Activated CD4-positive, alpha-beta T cell treated with anti-CD3 and anti-CD28 coated beads, Interleukin-10, Interleukin-2, amounts not matched to agents 100 ng/mL and 50 ng/mL, durations not matched to agents 16 hours and 8 hours (primary cell): ENCODE results near the gene LMNTD2.

Source experiments
- DNase-seq: peaks from one replicate; pipeline ENCODE4 v3.0.0-alpha.2; 2020

The LMNTD2 gene, protein sequence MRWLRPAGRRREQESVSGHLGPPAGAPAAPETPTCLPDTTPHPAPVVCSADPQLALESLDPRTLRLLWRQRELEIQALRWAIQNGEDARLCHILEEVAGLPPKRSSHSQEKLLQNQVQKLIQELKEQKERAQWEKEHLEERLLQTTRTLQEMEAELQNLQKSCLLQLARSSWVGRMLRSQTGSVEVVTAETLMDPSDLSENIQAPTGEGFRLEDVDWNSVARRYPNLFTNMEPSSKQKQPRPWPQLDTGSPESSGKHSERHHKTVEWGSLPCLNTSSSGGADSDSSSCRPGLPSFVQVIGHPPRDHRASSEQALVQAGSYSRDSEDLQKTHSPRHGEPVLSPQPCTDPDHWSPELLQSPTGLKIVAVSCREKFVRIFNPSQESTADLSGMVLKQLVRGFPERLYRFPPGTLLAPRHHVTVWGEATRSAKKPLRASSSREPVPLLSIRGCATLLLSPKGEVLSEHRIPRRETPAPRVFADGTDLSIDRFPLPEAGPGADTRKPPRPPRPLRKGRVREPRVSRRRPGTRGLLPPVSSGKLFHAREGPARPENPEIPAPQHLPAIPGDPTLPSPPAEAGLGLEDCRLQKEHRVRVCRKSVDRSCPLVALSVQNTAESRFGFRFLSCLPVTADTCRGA

GRCh38 chr11:560305-561147 is at the start of gene LMNTD2, which contains the start of gene RASSF7:
TSS of gene LMNTD2 (minus strand) at chr11:560738. CDS start at chr11:560716, 22 bp downstream.
TSS of gene RASSF7 (plus strand) at chr11:560970. CDS start at chr11:561769, 799 bp downstream.
- DNase-seq = peak; percentile 96

- no peak for DNase-seq
Observed at GRCh38 chr11:609341-609811, 48.8 kb upstream of the LMNTD2 start.

GRCh38 chr11:608791-609251 is 48.3 kb upstream of the LMNTD2 start:
- no peak for DNase-seq

DNA sequence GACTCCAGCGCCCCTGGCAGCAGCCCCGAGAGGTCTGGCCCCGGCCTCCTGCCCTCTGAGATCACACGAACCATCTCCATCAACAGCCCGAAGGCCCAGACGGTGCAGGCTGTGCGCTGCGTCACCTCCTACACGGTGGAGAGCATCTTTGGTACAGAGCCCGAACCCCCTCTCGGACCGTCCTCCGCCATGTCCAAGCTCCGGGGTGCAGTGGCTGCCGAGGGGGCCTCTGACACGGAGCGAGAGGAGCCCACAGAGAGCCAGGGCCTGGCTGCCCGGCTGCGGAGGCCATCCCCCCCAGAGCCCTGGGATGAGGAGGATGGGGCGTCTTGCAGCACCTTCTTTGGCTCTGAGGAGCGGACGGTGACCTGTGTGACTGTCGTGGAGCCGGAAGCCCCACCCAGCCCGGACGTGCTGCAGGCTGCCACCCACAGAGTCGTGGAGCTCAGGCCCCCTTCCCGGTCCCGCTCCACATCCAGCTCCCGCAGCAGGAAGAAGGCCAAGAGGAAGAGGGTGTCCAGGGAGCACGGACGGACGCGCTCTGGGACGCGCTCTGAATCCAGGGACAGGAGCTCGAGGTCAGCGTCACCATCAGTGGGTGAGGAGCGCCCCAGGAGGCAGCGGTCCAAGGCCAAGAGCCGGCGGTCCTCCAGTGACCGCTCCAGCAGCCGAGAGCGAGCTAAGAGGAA is 47.6 kb upstream of the LMNTD2 start:
- no peak for DNase-seq

- DNase-seq = no peak
Observed at GRCh38 chr11:607020-607780, 46.7 kb upstream of the LMNTD2 start.

DNA sequence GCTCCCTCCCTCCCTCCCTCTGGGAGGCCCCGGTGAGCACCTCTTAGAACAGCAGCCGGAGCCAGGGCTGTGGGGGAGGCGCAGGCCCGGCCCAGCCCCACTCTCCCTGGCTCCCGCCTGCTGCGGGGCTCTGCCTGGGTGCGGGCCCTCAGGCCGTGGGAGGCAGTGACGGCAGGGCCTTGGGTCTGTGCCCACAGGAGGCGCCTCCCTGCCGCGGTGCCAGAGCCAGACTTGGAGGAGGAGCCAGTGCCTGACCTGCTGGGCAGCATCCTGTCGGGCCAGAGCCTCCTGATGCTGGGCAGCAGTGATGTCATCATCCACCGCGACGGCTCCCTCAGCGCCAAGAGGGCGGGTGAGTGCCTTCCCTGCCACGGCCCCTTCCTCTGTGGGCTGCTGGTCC is 45.7 kb upstream of the LMNTD2 start:
- DNase-seq = no peak

GRCh38 chr11:605286-606129 is 45.0 kb upstream of the LMNTD2 start:
- DNase-seq = no peak

GRCh38 chr11:603154-603553 is 42.6 kb upstream of the LMNTD2 start:
- no peak for DNase-seq

DNA sequence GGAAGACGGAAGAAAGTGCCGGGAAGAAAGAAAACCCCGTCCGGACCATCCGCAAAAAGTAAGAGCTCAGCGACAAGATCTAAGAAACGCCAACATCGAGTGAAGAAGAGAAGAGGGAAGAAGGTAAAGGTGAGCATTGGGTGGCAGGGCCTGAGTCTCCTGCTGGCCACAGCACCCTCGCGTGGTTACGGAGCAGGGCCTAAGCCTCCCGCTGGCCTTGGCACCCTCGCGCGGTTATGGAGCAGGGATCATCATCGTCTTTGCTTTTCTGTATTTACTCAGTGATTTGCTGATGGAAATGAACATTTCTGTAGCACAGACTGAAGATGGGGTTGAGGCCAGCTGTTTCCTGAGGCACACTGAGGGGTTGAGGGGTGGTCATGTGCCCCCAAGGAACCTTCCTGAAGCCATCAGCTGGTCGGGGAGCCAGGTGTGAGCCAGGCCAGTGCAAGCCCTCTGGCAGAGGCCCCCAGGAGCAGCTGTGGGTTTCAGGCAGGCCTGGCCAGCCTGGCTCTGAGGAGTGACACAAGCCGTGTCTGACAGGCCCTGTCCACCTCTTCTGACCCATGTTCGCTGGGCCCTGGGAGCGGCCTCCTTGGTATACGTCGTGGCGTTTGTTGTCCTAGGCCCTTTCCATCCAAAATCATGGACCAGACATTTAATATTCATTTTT is 41.2 kb upstream of the LMNTD2 start:
- DNase-seq = no peak

DNA sequence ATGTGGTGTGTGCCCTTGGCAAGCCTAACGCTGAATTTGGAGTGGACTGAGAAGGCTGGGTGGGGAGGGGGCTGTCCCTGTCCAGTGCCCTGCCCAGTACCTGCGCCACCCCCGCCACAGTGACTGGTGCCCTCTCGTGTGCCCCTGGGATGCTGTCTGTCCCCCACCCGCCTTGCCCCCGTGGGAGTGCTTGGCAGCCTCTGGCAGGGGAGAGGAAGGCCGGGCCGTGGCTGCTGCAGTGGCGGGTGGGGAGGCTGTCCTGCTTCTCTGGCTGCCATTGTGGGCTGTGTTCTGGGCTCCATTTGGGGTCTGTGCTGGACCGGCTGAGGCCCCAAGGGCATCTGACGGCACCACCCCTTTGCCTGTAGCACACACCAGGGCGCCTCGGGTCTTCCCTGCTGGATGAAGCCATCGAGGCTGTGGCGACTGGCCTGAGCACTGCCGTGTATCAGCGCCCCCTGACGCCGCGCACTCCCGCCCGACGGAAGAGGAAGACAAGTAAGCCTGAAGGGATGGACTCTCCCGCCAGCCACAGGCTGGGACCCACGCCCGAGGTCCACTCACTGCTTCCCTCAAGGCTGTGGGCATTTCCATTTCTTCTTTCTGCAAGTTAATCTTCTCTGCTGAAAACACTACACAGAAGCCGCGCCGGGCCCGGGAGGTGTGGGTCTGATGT is 37.6 kb upstream of the LMNTD2 start:
- DNase-seq = no peak

DNA sequence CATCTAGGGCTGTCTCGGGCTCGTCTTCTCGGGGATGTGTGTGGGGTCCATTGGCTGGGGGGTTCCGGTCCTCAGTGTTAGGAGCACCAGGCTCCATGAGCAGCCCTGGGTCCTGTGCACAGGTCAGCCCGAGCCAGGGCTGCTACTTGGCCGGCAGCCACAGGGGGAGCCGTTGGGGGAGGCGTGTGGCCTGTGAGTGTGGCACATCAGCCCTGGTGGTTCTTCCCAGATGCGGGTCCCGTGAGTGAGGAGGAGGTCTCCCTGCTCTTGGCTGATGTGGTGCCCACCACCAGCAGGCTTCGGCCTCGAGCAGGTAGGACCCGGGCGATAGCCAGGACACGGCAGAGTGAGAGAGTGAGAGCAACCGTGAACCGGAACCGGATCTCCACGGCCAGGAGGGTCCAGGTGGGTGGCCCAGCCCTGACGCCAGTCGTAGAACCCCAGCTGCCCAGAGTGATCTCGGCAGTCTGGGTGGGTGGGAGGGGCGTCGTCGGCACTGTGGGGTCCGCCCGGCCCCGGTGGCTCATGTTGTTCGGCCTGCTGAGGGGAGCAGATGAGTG is 36.7 kb upstream of the LMNTD2 start:
- DNase-seq = no peak

DNA sequence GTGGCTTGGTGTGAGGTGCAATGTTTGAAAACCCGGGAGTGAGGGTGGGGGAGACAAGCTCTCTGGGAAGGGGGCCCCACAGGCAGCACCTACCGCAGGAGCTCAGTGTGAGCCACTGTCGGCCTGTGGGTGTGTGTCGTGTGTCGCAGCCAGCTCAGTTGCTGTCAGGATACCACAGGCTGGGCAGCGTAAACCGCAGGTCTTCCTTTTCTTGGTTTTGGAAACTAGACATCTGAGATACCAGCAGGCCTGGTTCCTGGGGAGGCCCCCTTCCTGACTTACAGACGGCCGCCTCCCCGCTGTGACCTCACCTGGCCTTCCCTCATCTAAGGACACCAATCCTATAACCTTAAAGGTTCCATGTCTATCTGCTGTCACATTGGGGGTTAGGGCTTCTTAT is 35.8 kb upstream of the LMNTD2 start:
- DNase-seq = peak; percentile 40

DNA sequence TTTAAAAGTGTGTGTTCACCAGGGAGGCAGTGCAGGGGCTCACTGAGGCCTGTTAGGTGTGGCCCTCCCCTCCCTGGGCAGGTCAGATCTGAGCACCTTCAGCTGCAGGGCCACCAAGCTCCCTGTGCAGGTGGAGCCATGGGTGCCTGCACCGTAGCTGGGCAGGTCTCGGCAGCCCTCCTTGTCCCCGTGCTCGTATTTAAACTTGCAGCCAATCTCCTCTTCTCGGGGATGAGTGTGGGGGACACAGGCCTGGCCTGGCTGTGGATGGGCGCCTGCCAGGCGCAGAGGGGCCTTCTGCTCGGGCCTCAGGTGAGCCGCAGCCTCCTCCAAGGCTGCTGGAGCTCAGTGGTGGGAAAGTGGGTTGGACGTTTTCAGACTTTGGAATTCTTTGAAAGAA is 34.9 kb upstream of the LMNTD2 start:
- DNase-seq = no peak

- no peak for DNase-seq
Observed at GRCh38 chr11:593347-593746, 32.8 kb upstream of the LMNTD2 start.

DNA sequence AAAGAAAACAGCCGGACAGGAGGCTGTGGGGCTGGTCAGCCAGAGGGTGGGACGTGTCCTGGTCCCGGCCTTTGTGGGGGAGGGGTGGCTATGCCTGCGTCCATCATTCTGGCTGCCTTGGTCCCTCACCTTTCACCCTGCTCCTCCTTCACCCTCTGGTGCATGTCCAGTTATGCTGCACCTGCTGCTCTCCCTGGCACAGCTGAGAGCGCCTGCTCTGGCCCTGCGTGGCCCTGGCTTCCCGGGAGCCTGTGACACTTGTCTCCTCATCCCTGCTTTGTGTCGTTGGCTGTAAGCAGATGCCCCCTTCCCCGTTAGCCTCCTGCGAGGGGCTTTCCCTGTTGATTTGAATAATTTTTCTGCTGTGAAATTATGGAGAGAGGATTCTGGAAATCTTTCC is 32.4 kb upstream of the LMNTD2 start:
- DNase-seq = no peak

- no peak for DNase-seq
Observed at GRCh38 chr11:592501-592900, 32.0 kb upstream of the LMNTD2 start.

DNA sequence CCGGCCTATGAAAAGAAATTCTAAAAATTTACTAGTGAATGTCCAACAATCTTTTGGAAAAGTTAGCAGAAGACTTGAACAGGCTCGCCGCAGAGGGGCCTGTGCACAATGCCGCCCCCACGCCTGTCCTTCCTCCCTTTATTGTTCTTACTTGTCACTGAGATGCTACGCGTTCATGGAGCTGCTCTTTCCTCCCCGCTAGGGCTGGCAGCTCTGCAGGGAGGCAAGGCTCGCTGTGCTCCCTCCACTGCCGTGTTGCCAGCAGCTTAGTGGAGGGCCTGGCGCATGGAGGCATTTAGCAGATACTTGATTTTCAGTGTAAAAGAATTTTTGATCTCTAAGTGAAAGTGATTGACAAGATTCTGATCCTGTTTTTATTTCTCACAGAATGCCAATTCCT is 30.5 kb upstream of the LMNTD2 start:
- no peak for DNase-seq

- DNase-seq = no peak
Observed at GRCh38 chr11:589798-590197, 29.3 kb upstream of the LMNTD2 start.

GRCh38 chr11:587978-588380 is 27.4 kb upstream of the LMNTD2 start:
- peak; percentile 82 for DNase-seq
